HCT116 (cell line): ENCODE measurements around the gene PADI4. TPM values are rescaled to one million over a fixed set of nuclear protein-coding genes. Genes with fewer than 3 reads are reported as not detected.

Experiments
- CEBPB ChIP-seq: IDR thresholded peaks from 2 replicates; pipeline ENCODE4 v1.6.1; 2012; ENCODE audit warnings: low read depth
- EGR1 ChIP-seq: IDR thresholded peaks from 2 replicates; pipeline ENCODE4 v1.6.1; 2012; ENCODE audit warnings: low read depth
- EZH2 ChIP-seq: fragments of 200-600 bp; sonication (generic); IDR thresholded peaks from 2 replicates; pipeline ENCODE4 v1.6.1; 2017; ENCODE audit warnings: antibody characterized with exemption, mixed run types
- JUND ChIP-seq: IDR thresholded peaks from 2 replicates; pipeline ENCODE4 v1.6.1; 2012
- POLR2A ChIP-seq: IDR thresholded peaks from 2 replicates; pipeline ENCODE4 v1.7.0; 2011; ENCODE audit warnings: borderline replicate concordance; ENCODE audit not compliant: insufficient read depth, insufficient read length; ENCODE audit errors: extremely low read depth
- RAD21 ChIP-seq: IDR thresholded peaks from 2 replicates; pipeline ENCODE4 v1.6.1; 2012; ENCODE audit warnings: low read depth, mild to moderate bottlenecking
- REST ChIP-seq: IDR thresholded peaks from 2 replicates; pipeline ENCODE4 v1.6.1; 2012; ENCODE audit warnings: low read depth
- SP1 ChIP-seq: IDR thresholded peaks from 2 replicates; pipeline ENCODE4 v1.6.1; 2012; ENCODE audit warnings: low read depth
- TCF7L2 ChIP-seq: IDR thresholded peaks from 2 replicates; pipeline ENCODE4 v1.7.0; 2011; ENCODE audit warnings: borderline replicate concordance, inconsistent platforms; ENCODE audit not compliant: insufficient read depth, insufficient read length; ENCODE audit errors: extremely low read depth
- ZBTB33 ChIP-seq: IDR thresholded peaks from 2 replicates; pipeline ENCODE4 v1.6.1; 2011; ENCODE audit warnings: mild to moderate bottlenecking, low read length, moderate library complexity; ENCODE audit not compliant: insufficient replicate concordance; ENCODE audit errors: extremely low read depth
- ZFX ChIP-seq: fragments of 450-650 bp; IDR thresholded peaks from 2 replicates; pipeline ENCODE4 v1.6.1; 2017
- ZNF274 ChIP-seq: fragments of 200-500 bp; sonication (Bioruptor generic); IDR thresholded peaks from 2 replicates; pipeline ENCODE4 v1.6.1; 2014; ENCODE audit warnings: mild to moderate bottlenecking, low read depth, low read length, inconsistent platforms
- total RNA-seq: library from RNA; stranded (reverse); gene quantifications from one replicate; pipeline ENCODE4 v1.2.1, GENCODE V29; 2021; ENCODE audit not compliant: unreplicated experiment

PADI4 gene
- total RNA-seq, 1 experiment from 2014 or later = 0.44 TPM

- TF ChIP-seq ZBTB33 (no peak), POLR2A (no peak), EGR1 (no peak), EZH2 (no peak), RAD21 (no peak), ZNF274 (no peak), TCF7L2 (no peak), REST (no peak), SP1 (no peak), CEBPB (no peak), ZFX (no peak), JUND (no peak)
These were observed 34.9 kb upstream of the PADI4 start (continued) for GRCh38 chr1:17273096-17273495.
